Type B pancreatic cell (in vitro differentiated cells): ENCODE results near the gene SH3GLB1. TPM values are rescaled to one million over a fixed set of nuclear protein-coding genes. Genes with fewer than 3 reads are reported as not detected.
A peak's percentile ranks its signal among the peaks of the same experiment; 100 is the strongest.

ENCODE experiments used
- DNase-seq: peaks from one replicate; pipeline ENCODE4 v3.0.0; 2021; ENCODE audit warnings: mixed read lengths; ENCODE audit not compliant: unreplicated experiment; ENCODE audit errors: extremely low spot score
- H3K27ac Mint-ChIP-seq: 2 replicates; pipeline ENCODE4 v1.8.0; 2021; ENCODE audit warnings: mild to moderate bottlenecking, mixed read lengths
- H3K27me3 Mint-ChIP-seq: 2 replicates; pipeline ENCODE4 v1.8.0; 2021; ENCODE audit warnings: mixed read lengths
- H3K36me3 Mint-ChIP-seq: 2 replicates; pipeline ENCODE4 v1.8.0; 2021; ENCODE audit warnings: mixed read lengths
- H3K4me1 Mint-ChIP-seq: one replicate; pipeline ENCODE4 v1.8.0; 2021; ENCODE audit warnings: mixed read lengths; ENCODE audit not compliant: unreplicated experiment
- H3K4me3 Mint-ChIP-seq: 2 replicates; pipeline ENCODE4 v1.8.0; 2021; ENCODE audit warnings: mild to moderate bottlenecking, mixed read lengths
- H3K9me3 Mint-ChIP-seq: 2 replicates; pipeline ENCODE4 v1.8.0; 2021; ENCODE audit warnings: mixed read lengths
- total RNA-seq: library from RNA; stranded (reverse); gene quantifications from 2 replicates; pipeline ENCODE4 v1.2.1, GENCODE V29; 2021; ENCODE audit warnings: low replicate concordance
- TF ChIP-seq, protein P1 (sequence below): fragments of 200-600 bp; sonication (generic); conservative IDR thresholded peaks from 2 replicates; pipeline ENCODE4 v1.5.0; 2021; ENCODE audit warnings: antibody characterized with exemption, mild to moderate bottlenecking

The SH3GLB1 gene
- total RNA-seq, 1 donor from 2014 or later = 52.6 TPM

DNA sequence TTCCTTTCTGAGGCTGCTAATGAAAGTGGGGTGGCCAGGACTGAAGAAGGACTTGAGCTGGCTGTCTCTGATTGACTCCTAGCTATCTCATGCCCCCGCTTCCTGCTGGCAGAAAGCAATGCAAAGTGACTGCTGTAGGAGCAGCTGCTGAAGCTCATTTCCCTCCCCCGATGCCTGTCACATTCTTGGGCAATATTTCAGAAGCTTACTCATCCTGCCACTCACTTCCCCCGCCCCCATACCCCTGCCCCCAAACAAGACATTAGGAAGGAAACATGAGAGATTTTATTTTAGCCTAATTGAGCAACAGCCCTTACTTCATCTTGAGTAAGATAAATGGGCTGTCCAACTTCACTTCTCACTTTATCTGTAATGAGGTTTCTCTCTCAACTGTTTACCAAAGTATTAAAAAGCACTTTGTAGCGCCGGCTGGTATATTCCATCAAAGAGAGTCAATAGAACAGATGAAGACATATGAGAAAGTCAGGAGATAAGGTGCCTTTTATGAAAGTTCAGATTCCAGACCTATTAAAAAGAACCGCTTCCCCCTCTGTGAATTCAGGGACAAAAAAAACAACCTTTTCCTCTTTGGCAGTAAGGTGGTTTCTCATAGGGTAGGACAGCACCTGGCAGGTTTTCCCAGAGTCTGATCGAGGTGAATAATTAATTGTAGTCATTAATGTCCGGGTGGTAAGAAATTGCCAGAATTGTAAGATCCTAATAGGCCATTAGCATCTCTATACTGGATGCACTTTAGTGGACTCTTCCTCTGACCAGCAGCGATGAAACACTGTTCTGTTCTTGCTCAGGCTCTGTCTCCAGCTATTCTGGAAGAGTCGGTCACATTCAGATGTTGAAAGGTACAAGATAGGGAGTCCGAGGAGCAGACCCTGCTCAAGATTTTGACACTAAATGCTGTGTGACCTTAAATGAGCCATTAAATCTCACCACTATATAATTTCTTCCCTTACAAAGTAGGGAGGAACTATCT is 70.2 kb downstream of the SH3GLB1 start:
- Mint-ChIP-seq H3K4me3 (peak overlapping the region; percentile 44), H3K4me1 (peaks cover 25% of the 10 kb centered on the region), H3K9me3 (no peaks in the 10 kb centered on the region), H3K36me3 (no peaks in the 10 kb centered on the region), H3K27me3 (peaks cover 17% of the 10 kb centered on the region), H3K27ac (peak overlapping the region; percentile 33)
- no peak for DNase-seq
- TF ChIP-seq, protein P1, sequence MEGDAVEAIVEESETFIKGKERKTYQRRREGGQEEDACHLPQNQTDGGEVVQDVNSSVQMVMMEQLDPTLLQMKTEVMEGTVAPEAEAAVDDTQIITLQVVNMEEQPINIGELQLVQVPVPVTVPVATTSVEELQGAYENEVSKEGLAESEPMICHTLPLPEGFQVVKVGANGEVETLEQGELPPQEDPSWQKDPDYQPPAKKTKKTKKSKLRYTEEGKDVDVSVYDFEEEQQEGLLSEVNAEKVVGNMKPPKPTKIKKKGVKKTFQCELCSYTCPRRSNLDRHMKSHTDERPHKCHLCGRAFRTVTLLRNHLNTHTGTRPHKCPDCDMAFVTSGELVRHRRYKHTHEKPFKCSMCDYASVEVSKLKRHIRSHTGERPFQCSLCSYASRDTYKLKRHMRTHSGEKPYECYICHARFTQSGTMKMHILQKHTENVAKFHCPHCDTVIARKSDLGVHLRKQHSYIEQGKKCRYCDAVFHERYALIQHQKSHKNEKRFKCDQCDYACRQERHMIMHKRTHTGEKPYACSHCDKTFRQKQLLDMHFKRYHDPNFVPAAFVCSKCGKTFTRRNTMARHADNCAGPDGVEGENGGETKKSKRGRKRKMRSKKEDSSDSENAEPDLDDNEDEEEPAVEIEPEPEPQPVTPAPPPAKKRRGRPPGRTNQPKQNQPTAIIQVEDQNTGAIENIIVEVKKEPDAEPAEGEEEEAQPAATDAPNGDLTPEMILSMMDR = no peak

DNA sequence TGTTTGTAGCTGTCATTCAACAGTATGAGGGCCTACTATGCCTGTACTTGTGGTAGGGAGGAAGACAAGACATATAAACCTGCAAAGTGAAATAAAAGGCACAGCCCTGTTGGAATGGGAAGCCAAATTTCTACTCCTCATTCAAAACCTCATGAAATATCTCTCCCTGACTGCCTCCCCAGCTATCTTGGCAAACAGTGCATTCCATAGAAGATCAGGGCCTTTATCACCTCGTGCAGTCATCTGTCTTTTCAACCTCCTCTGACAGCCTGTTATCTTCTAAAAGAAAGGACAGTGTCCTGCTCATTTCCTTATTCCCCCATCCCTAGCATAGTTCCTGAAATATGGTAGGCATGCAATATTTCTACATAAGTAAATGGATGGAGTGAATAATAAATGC is 71.0 kb downstream of the SH3GLB1 start:
- Mint-ChIP-seq H3K36me3 (no peaks in the 10 kb centered on the region), H3K9me3 (no peaks in the 10 kb centered on the region), H3K27me3 (peaks cover 10% of the 10 kb centered on the region), H3K4me3 (no peak overlapping the region), H3K4me1 (peaks cover 25% of the 10 kb centered on the region), H3K27ac (no peak overlapping the region)
- TF ChIP-seq, protein P1 = no peak
- no peak for DNase-seq

DNA sequence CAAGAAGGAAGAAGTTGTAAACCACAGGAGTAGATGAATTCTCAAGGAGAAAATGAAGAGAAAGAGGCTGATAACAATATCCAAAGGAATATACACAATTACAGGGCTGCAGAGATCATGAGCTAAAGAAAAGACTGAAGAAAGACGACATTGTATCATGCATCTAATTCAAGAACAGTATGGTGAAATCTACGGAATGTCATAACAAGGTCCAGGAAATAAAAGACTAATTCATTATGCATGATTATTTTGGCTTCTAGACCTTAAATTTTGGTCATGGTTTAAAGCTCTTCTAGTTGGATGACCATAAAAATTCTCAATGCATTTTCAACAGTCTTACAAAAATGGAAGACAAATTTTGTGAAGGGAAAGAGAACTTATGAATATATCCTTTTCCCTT is 71.7 kb downstream of the SH3GLB1 start:
- Mint-ChIP-seq H3K4me1 (peaks cover 25% of the 10 kb centered on the region), H3K27me3 (peaks cover 9% of the 10 kb centered on the region), H3K9me3 (no peaks in the 10 kb centered on the region)

DNA sequence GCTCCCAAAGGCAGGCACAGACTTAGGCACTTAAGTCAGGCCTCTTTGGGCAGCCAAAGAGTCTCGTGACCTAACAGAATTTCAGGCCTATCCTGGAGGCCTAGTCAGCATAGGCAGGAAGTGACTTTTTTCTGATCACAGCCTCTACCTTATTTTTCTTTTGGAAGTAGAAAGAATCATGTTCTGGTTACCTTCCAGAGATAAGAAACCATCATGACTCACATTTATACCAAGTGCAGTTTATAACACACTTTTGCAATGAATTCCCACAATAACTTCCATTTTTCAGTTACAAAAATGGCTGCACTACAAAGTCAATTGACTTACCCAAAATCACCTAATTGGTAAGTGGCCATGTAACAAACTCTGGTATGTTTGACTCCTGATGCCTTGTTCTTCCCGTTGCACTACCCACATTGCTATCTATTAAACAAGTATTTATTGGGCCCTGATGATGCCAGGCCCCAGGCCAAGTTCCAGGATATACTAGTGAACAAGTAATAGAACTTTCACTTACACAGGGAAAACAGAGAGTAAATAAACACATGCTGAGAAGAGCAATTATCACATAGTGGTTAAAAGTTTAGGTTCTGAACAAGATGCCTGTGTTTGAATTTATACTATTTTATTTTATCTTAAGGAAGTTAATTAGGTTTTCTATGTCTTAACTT is 74.3 kb downstream of the SH3GLB1 start:
- TF ChIP-seq, protein P1 = no peak
- Mint-ChIP-seq H3K27ac (no peak overlapping the region), H3K9me3 (no peaks in the 10 kb centered on the region), H3K4me1 (peaks cover 19% of the 10 kb centered on the region), H3K36me3 (no peaks in the 10 kb centered on the region), H3K4me3 (no peak overlapping the region), H3K27me3 (peaks cover 6% of the 10 kb centered on the region)
- no peak for DNase-seq

More for the DNA sequence above, 71.7 kb downstream of the SH3GLB1 start:
- TF ChIP-seq, protein P1 = no peak
- no peak for DNase-seq
- Mint-ChIP-seq H3K36me3 (no peaks in the 10 kb centered on the region), H3K27ac (no peak overlapping the region), H3K4me3 (no peak overlapping the region)

DNA sequence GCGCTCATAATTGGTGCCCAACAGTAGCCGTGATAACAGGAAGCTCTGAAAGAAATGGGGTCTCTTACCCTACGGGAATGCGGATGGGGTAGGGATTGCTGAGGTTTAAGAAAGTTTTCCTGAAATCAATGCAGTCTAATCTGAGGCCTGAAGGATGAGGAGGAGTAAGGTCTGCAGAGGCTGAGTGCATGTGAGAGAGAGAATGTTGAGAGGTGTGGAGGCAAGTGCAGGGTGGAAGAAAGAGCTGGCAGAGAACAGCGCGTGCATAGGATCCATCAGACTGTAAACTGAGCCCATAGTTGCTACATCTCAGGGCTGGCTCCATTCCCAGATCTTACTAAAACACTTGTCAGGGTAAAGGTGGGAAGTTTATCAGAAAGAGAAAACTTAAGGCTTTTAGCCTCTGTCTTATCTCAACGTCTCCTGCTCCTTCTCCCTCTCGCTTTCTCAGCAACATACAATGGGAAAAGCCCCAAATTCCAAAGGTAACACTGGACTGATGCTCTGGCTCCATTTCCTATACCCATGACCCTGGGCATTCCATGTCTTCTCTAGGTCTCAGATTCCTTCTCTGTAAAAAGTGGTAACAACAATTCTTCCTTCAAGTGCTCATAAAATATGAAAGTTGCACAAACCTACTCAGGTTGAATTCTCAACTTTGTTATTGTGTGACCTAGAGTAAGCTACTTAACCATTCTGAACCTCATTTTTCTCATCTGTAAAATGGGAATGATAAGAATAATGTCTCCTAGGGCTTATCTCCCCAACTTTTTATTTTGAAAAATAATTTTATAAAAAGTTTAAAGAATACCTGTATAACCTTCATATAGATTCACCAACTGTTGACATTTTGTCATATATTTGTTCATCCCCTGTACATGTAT is 75.2 kb downstream of the SH3GLB1 start:
- no peak overlapping the region for H3K27ac Mint-ChIP-seq
- H3K27me3 Mint-ChIP-seq = peaks cover 9% of the 10 kb centered on the region
- H3K4me1 Mint-ChIP-seq = peaks cover 11% of the 10 kb centered on the region
- no peak for DNase-seq
- no peaks in the 10 kb centered on the region for H3K36me3 Mint-ChIP-seq
- no peaks in the 10 kb centered on the region for H3K9me3 Mint-ChIP-seq
- H3K4me3 Mint-ChIP-seq = no peak overlapping the region
- TF ChIP-seq, protein P1 = no peak
